GM19043 (cell line): ENCODE data around the gene BBS9.
A peak's percentile ranks its signal among the peaks of the same experiment; 100 is the strongest.
"Not testable (repeated sequence)": the region's sequence is repeated elsewhere in the genome, so short reads cannot be mapped to it uniquely, and the experiment has no call there.

Experiments used
- ATAC-seq: cut with Tn5 transposase; IDR thresholded peaks from one replicate; pipeline ENCODE4 v1.9.1; 2021; ENCODE audit warnings: low read depth; ENCODE audit not compliant: unreplicated experiment

The BBS9 gene

DNA sequence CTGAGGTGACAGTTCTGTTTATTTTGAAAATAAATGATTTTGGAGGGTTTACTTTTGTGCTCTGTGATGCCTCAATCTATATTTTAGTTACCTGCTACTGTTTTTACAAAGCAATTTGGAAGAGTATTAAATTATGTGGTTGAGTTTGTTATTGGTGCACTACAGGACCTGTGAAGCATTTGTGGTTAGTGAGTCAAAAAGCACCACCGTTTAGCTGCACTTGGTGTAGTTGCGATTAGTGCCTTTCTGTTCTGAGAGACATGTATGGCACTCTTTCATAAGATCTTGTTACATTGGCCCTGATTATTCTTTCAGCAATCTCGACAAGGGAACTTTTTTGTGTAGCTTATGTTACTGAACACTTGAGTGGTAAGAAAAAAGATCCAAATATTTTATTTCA is 132.2 kb downstream of the BBS9 start:
- peak; percentile 68 for ATAC-seq

DNA sequence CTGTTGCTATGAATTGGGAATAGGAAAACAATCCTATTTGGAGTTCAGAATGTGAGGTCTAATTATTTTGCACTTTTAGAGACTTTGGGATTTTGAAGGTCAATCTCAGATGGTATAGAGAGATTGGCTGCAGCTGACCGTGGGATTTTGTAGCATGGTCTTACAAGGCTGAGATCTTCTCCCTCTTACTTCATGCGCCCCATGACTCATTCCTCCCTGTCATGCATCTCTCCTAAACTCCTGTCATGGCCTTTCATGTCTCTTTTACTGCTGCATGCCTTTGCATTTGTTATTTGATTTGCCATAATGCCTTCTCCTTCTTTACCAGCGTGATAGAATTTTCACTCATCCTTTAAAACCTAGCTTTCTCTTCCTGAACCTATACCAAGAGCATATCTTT is 133.1 kb downstream of the BBS9 start:
- no peak for ATAC-seq

DNA sequence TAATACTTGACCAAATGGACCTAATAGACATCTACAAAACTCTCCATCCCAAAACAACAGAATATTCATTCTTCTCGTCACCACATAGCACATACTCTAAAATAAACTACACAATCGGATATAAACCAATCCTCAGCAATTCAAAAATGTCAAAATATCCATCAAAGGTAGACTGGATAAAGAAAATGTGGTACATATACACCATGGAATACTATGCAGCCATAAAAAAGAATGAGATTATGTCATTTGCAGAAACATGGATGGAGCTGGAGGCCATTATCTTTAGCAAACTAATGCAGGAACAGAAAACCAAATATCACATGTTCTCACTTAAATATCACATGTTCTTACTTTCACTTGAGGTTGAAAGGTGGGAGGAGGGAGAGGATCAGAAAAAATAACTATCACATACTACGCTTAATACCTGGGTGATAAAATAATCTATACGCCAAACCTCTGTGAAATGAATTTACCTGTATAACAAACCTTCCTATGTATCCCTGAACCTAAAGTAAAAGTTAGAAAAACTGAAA is 142.5 kb downstream of the BBS9 start:
- not testable (repeated sequence) for ATAC-seq

DNA sequence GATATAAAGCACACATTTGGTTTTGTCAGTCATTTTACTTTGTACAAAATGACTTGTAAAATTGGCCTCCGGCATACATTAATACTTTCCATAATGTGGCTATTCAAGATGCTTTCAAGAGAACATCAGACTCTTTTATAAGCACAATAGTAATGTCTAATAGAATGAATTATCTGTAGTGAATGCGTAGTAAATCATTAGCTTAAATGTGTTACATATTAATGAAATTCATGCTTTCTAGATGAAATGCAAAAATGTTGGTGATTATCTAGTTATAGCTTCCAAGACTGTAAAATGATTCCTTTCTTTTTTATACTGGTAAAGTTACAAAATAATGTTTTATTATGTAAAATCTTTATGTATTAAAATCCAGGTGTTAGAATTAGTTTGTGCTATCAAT is 144.0 kb downstream of the BBS9 start:
- no peak for ATAC-seq

DNA sequence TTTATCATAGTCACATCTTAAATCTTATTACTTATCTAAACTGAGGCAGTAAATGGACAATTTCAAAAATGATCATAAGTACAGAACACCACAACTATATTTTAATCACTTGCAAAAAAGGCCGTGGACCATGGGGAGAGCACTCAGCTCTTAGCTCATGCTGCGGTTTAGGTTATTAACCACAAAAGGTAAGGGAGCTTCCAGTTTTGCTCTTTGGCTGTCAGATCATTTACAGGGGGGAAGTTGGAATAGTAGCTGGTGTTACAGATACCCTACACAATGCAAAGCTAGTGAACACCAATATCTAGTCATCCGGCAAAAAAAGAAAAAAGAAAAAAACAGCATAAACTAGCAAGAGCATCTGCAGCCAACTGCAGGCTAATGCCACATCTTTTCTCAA is 147.0 kb downstream of the BBS9 start:
- ATAC-seq = no peak

DNA sequence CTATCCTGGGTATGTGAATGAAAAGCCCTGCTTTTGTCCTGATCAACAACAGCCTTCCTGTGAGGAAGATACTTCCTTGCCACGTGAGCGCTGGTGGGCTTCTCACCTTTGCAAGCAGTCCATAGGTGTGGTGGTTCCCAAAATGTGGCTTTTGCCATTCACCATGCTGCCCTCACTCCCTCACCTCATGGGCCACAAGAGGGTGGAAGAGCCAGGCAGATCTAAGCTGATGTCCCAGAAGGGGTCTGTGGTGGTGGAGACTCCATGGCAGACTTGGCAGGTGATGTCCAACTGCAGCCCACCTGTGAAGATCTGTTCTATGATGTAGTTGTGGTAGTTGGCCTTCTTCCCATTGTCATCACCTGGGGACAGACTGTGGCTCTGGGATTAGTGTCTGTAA is 147.4 kb downstream of the BBS9 start:
- ATAC-seq = no peak

DNA sequence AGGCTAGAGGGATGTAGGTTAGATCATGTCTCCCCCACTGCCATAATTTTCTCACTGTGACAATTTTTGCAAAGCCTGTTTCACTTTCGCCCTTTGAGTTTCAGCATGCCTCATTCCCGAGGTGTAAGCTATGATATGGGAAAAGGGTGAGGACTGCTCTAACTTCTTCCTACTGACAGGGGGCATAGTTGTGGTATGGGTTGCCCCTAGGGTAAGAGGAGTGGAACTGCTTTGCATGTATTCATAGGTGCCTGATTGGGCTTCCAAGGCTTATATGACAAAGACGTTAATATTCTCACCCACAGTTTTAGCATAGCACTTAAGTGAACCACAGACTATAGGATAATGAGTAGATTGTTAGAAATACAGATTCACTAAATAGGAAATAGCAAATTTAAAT is 148.7 kb downstream of the BBS9 start:
- no peak for ATAC-seq

DNA sequence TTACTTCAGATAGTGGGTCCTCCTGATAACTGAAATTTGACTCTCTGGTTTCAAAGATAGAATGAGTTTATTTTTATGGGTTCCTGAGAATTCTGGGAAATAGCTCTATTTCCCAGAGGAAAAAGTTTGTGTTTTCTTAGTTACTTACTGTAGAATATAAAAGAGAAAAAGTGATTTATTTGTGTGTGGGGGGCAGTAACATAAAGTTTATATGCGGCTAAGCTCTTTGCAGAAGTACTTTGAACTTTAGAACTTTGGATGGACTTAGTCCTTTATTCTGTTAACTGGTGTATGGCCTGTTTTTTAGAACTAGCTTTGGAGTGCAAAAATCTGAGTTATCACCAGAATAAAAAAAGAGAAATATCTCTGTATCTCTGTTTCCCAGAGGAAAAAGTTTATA is 157.1 kb downstream of the BBS9 start:
- no peak for ATAC-seq

DNA sequence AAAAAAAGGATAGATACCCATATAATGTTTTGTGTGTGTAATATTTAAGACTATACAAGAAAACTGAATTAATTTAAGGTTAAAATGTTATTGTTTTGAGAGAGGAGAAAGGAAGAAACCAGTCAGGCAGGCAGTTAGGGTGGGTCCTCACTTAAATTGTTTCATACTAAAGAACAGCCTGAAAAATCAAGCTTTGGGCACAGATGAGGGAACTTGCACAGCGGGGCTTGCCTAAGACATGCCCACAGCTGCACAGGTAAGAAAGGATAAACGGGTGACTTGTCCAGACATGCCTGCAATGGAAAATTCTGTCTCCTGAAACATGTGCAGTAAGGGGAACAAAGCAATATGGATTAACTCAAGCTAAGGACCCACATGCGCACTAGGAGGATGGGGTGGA is 158.4 kb downstream of the BBS9 start:
- ATAC-seq = no peak

DNA sequence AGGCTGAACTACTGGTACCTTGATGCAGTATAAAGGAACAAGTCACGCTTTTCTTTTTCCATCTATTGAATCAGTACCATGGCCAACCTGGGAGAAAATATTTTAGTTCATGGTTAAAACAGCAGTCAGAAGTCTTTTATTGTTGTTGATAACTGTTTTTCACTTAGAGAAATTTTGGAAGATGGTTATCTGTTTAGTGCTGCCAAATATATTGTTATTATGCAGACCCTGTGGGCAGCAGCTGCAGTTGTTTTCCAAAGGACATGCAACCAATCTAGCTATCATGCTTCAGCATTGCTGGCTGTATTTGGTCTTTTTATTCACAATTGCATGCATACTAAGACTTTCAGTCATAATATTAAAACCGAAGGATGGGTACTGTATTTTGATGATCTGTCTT is 169.5 kb downstream of the BBS9 start:
- ATAC-seq = no peak

DNA sequence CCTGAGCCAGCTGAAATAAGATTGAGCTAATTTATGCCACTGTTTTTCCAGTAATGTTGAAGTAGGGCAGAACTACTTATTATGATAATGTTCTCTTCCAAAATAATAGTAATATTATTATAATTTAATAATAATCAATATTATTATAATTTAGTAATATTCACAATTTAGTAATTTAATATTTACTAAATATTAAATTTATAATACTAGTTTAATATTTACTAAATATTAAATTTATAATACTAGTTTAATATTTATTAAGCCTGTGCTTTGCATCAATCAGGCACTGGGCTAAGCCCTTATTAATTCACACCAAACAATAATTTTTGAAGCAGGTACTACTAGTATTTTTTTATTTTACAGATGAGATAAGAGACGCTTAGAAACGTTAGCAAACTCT is 170.1 kb downstream of the BBS9 start:
- no peak for ATAC-seq

DNA sequence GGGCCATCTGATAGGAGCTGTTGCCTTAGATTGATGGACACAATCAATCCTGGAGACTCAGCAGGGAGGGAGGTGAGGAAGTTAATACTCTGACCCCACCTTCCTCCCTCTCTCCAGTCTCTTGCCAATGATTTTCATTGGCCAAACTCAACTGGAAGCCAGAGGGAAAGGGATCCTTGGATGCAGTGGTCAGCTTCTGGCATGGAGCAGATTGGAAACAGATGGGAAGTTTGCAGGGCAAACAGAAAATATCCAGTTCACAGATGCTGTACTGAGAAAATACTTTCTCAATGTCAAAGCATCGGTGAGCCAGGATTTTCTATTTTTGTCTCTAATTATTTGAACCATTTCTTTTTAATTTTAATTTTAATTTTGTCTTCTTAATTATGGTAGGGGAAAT is 170.8 kb downstream of the BBS9 start:
- ATAC-seq = no peak

DNA sequence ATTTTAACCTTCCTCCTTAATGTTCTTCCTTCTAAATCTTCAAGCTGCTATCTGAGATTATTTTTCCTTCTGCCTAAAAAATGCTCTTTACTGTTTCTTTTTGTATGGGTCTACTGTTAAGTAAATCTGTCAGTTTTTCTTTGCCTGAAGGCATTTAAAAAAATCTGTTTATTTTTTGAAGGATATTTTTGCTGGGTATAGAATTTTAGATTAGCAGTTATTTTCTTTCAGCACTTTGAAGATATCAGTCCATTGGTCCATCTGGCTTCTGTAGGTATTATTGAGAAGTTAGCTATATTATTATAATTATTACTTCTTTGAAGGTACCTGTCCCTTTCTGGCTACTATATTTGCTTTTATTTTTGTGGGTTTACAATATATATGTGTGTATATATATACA is 171.4 kb downstream of the BBS9 start:
- no peak for ATAC-seq

DNA sequence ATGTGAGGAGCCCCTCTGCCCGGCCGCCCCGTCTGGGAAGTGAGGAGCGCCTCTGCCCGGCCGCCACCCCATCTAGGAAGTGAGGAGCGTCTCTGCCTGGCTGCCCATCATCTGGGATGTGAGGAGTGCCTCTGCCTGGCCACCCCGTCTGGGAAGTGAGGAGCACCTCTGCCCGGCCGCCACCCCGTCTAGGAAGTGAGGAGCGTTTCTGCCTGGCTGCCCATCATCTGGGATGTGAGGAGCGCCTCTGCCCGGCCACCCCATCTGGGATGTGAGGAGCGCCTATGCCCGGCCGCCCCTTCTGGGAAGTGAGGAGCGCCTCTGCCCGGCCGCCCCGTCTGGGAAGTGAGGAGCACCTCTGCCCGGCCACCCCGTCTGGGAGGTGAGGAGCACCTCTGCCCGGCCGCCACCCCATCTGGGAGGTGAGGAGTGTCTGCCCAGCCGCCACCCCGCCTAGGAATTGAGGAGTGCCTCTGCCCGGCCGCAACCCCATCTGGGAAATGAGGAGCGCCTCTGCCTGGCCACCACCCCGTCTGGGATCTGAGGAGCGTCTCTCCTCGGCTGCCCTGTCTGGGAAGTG is 174.7 kb downstream of the BBS9 start:
- not testable (repeated sequence) for ATAC-seq

DNA sequence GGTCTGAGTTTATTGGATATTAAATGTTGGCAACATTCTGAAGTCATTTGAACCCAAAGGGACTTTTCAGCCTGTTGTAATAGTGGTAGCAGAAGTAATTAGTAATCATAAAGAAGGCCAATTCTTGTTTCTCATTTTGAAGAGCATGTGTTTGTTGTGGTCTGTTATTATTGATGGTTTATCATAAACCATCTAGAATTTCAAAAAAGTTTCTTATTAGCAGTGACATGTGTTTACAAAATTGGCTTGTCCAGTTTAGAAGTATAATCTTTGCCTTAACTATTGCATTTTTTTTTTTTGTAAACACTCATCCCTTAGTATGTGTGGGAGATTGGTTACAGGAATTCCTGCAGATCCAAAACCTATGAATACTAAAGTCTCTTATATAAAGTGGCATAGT is 177.8 kb downstream of the BBS9 start:
- no peak for ATAC-seq

DNA sequence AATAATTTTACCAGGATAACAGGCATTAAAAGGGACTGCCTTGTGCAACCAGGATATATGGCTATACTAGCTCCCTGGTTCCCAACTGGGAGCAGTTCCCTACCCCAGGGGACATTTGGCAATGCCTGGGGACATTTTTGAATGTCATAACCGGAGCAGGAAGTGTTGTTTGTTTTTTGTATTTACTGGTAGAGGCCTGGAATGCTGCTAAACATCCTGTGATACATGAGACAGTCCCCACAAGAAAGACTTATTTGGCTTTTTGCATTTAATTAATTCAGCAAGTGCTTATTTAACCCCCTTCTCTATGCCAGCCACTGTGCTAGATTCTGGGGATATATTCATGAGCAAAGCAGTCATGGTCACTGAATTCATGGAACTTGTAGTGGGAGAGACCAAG is 181.2 kb downstream of the BBS9 start:
- ATAC-seq = no peak

DNA sequence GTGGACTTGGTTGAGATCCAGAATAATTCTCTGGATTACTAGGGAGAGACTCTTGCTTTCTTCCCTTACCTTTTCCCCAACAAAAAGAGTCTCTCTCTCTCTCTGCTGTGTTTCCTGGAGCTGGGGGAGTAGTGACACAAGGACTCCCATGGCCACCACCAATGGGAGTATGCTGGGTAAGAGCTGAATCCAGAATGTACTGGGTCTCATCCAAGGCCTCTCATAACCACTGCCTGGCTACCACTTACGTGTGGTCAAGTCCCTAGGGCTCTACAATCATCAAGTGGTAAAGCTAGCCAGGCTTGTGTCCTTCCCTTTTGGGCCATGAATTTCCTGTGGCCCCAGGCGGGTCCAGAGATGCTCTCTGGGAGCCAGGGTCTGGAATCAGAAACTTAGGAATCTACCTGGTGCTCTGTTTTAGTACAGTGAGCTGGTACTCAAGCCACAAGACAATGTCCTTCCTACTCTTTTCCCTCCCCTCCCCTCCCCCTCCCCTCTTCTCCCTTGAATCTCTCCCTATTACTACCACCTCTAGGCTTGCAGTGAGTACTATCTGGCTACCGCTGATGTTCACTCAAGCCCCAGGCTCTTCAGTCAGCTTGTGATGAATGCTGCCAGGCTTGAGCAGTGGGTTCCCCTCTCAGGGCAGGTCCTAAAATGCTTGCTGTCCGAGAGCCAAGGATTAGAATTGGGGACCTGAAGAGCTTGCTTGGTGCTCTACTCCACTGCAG is 196.6 kb downstream of the BBS9 start:
- no peak for ATAC-seq

DNA sequence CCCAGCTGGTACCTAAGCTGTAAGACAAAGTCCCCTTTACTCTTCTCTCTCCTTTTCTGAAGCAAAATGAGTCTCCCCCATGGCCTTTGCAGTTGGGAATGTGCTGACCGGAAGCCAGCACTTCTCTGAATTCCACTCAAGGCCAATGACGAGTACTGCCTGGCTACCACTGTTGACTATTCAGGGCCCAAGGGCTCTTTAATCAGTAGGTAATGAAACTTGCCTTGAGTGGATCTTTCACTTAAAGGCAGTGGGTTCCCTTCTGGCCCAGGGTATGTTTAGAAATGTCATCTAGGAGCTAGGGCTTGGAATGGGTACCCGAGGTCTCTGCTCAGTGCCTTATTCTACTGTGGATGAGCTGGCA is 197.1 kb downstream of the BBS9 start:
- no peak for ATAC-seq

DNA sequence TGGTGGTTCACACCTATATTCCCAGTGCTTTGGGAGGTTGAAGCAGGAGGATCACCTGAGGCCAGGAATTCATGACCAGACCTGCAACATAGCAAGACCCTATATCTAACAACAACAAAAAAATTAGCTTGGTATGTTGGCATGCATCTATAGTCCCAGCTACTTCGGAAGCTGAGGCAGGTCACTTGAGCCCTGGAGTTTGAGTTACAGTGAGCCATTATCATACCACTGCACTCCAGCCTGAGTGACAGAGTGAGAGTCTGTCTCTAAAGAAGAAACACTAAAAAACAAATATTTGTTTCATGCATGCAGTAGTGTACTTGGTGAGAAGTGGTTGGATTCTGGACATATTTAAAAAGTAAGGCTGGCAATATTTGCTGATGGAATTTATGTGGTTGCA is 198.1 kb downstream of the BBS9 start:
- ATAC-seq = no peak

DNA sequence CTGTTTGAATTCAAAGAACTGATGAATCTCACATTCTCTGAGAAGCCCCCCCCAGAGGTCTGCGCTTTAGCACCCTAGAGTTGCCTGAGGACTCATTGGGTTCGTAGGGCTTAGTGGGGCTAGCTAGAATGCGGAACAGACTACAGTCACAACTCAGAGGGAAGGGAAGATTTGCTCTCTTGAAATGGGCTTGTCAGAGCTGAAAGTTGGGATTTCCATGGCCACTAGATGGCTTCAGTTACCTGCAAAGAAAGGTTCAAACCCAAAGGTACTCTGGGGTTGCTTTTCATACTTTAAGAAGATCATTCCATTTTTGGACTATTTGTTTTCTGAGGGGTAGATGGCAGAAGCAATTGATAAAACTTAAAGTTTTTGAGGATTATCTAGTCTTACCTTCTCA is 205.0 kb downstream of the BBS9 start:
- no peak for ATAC-seq

DNA sequence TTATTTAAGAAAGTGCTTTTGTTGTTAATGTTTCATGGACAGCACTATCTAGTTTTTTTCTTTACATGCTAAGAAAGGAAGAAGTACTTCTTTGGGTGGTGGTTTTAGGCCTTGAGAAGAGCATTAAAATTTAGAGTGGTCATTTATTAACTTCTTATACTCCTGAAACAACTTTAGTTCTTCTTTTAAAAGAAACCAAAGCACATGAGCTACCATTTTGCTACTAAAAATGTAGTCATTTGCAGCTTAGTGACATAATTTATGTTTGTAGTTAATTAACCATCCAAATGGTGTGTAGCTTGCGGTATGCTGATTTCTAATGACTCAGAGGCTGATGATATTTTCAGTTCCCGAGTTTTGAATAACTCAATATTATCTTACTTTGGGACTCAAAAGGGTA is 207.5 kb downstream of the BBS9 start:
- ATAC-seq = no peak

DNA sequence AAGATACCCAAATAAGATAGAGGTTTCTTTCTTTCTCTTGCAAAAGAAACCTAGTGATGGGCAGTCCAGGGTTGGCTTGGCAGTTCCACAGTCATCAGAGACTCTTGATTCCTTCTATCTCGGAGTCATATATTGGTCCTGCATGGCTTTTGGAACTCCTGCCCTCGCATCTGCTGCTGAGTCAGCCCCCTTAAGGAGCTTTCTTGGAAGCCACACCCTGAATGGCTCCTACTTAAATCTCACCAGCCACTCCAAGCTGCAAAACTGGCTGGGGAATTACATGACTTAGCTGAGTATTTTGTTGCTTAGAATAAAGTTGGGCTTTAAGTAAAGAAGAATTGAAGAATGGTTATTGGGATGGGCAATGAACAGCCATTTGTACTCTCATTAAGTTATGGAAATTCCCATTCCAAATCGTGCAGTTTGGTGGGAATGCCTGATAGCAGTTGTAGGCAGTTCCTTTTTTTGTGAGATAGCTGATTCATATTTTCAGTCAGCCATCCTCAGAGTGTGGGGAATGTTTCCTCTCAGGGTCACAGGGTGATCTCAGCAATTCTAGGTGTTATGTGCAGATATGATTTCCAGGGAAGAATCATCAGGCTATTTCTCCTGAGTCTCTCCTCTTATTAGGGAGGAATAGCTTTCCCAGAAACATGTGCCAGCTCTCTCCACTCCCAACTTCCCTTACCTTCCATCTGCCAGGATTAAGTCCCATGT is 209.9 kb downstream of the BBS9 start:
- no peak for ATAC-seq
